Measurements from ENCODE around the gene ZNF219. TPM values are rescaled to one million over a fixed set of nuclear protein-coding genes. Genes with fewer than 3 reads are reported as not detected.

ZNF219 gene
- total and polyA plus RNA-seq, 2 of the 13 experiments (the other 11 are each of a cell fraction or from before 2014, with no cell fraction given) = 34.5 to 36.6 TPM

DNA sequence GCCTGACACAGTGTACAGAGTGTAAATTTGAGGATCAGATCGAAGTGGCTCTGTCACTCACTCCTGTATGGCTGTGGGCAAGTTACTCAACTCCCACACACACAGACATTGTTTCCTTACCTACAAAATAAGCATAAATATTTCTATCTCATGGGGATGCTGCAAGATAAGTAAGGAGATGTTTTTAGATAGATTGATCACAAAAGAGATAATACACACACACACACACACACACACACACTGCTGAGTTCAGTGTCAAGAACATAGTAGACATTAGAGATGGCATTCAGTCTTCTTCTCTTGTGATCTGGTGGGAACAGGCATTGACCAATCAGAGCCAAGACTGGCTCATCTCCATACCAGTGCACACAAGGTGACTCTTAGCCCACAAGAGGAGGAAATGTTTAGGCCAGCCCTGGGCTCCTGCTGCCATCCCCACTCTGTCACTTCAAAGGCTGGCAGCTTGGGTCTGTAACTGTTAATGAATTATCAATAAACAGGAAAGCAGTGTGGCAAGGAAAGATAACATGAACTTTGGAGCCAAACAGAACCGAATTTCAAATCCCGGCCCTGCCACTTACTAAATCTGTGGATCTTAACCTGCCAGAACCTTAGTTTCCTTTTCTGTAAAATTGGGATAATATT, 44.2 kb downstream of the ZNF219 start (continued):
- TF ChIP-seq, protein P1, sequence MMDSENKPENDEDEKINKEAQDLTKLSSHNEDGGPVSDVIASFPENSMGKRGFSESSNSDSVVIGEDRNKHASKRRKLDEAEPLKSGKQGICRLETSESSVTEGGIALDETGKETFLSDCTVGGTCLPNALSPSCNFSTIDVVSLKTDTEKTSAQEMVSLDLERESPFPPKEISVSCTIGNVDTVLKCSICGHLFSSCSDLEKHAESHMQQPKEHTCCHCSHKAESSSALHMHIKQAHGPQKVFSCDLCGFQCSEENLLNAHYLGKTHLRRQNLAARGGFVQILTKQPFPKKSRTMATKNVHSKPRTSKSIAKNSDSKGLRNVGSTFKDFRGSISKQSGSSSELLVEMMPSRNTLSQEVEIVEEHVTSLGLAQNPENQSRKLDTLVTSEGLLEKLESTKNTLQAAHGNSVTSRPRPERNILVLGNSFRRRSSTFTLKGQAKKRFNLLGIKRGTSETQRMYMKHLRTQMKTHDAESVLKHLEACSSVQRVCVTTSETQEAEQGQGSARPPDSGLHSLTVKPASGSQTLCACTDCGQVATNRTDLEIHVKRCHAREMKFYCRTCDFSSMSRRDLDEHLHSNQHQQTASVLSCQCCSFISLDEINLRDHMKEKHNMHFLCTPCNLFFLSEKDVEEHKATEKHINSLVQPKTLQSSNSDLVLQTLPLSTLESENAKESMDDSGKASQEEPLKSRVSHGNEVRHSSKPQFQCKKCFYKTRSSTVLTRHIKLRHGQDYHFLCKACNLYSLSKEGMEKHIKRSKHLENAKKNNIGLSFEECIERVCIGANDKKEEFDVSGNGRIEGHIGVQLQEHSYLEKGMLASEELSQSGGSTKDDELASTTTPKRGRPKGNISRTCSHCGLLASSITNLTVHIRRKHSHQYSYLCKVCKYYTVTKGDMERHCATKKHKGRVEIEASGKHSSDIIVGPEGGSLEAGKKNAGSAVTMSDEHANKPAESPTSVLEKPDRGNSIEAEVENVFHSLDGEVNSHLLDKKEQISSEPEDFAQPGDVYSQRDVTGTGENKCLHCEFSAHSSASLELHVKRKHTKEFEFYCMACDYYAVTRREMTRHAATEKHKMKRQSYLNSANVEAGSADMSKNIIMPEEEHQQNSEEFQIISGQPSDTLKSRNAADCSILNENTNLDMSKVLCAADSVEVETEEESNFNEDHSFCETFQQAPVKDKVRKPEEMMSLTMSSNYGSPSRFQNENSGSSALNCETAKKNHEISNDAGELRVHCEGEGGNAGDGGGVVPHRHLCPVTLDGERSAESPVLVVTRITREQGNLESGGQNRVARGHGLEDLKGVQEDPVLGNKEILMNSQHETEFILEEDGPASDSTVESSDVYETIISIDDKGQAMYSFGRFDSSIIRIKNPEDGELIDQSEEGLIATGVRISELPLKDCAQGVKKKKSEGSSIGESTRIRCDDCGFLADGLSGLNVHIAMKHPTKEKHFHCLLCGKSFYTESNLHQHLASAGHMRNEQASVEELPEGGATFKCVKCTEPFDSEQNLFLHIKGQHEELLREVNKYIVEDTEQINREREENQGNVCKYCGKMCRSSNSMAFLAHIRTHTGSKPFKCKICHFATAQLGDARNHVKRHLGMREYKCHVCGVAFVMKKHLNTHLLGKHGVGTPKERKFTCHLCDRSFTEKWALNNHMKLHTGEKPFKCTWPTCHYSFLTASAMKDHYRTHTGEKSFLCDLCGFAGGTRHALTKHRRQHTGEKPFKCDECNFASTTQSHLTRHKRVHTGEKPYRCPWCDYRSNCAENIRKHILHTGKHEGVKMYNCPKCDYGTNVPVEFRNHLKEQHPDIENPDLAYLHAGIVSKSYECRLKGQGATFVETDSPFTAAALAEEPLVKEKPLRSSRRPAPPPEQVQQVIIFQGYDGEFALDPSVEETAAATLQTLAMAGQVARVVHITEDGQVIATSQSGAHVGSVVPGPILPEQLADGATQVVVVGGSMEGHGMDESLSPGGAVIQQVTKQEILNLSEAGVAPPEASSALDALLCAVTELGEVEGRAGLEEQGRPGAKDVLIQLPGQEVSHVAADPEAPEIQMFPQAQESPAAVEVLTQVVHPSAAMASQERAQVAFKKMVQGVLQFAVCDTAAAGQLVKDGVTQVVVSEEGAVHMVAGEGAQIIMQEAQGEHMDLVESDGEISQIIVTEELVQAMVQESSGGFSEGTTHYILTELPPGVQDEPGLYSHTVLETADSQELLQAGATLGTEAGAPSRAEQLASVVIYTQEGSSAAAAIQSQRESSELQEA (CRISPR knock-in tag; IDR thresholded peaks at IDR 0.05; ENCODE audit: not compliant biosample characterization) = no peak
- TF ChIP-seq HOXA9 (CRISPR knock-in tag; IDR thresholded peaks at IDR 0.05; ENCODE audit: borderline replicate concordance) (no peak), ZNF335 (CRISPR knock-in tag; IDR thresholded peaks at IDR 0.05) (peak; percentile 90), ZNF274 (CRISPR knock-in tag; IDR thresholded peaks at IDR 0.05) (no peak), ZNF776 (CRISPR knock-in tag; IDR thresholded peaks at IDR 0.05) (no peak), TCF7 (IDR thresholded peaks at IDR 0.05; ENCODE audit: low read depth) (peak; percentile 97), ZKSCAN5 (CRISPR knock-in tag; IDR thresholded peaks at IDR 0.05) (peak; percentile 70), ELF3 (CRISPR knock-in tag; IDR thresholded peaks at IDR 0.05) (peak; percentile 99), CEBPG (CRISPR knock-in tag; IDR thresholded peaks at IDR 0.05) (peak; percentile 85), TMF1 (CRISPR knock-in tag; IDR thresholded peaks at IDR 0.05; ENCODE audit: low read depth) (no peak), ZNF747 (CRISPR knock-in tag; IDR thresholded peaks at IDR 0.05; ENCODE audit: borderline replicate concordance) (no peak), GABPB1 (CRISPR knock-in tag; IDR thresholded peaks at IDR 0.05) (peak; percentile 45; the same call in 1 of the 2 replicates)
- TF ChIP-seq, protein P2, sequence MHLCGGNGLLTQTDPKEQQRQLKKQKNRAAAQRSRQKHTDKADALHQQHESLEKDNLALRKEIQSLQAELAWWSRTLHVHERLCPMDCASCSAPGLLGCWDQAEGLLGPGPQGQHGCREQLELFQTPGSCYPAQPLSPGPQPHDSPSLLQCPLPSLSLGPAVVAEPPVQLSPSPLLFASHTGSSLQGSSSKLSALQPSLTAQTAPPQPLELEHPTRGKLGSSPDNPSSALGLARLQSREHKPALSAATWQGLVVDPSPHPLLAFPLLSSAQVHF (CRISPR knock-in tag; IDR thresholded peaks at IDR 0.05) = no peak
- TF ChIP-seq, protein P3, sequence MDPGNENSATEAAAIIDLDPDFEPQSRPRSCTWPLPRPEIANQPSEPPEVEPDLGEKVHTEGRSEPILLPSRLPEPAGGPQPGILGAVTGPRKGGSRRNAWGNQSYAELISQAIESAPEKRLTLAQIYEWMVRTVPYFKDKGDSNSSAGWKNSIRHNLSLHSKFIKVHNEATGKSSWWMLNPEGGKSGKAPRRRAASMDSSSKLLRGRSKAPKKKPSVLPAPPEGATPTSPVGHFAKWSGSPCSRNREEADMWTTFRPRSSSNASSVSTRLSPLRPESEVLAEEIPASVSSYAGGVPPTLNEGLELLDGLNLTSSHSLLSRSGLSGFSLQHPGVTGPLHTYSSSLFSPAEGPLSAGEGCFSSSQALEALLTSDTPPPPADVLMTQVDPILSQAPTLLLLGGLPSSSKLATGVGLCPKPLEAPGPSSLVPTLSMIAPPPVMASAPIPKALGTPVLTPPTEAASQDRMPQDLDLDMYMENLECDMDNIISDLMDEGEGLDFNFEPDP (CRISPR knock-in tag; conservative IDR thresholded peaks at IDR 0.05) = no peak
- TF ChIP-seq, protein P4, sequence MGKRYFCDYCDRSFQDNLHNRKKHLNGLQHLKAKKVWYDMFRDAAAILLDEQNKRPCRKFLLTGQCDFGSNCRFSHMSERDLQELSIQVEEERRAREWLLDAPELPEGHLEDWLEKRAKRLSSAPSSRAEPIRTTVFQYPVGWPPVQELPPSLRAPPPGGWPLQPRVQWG (CRISPR knock-in tag; IDR thresholded peaks at IDR 0.05; ENCODE audit: borderline replicate concordance, low read depth) = no peak
- TF ChIP-seq, protein P5, sequence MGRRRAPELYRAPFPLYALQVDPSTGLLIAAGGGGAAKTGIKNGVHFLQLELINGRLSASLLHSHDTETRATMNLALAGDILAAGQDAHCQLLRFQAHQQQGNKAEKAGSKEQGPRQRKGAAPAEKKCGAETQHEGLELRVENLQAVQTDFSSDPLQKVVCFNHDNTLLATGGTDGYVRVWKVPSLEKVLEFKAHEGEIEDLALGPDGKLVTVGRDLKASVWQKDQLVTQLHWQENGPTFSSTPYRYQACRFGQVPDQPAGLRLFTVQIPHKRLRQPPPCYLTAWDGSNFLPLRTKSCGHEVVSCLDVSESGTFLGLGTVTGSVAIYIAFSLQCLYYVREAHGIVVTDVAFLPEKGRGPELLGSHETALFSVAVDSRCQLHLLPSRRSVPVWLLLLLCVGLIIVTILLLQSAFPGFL (CRISPR knock-in tag; IDR thresholded peaks at IDR 0.05) = no peak
- TF ChIP-seq, protein P6, sequence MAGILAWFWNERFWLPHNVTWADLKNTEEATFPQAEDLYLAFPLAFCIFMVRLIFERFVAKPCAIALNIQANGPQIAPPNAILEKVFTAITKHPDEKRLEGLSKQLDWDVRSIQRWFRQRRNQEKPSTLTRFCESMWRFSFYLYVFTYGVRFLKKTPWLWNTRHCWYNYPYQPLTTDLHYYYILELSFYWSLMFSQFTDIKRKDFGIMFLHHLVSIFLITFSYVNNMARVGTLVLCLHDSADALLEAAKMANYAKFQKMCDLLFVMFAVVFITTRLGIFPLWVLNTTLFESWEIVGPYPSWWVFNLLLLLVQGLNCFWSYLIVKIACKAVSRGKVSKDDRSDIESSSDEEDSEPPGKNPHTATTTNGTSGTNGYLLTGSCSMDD (CRISPR knock-in tag; IDR thresholded peaks at IDR 0.05) = no peak

Measured in HepG2 (cell line).